Hypothalamus (tissue), 51 donors: ENCODE measurements around the gene PSMD3.
A peak's percentile ranks its signal among the peaks of the same experiment; 100 is the strongest.

Experiments used
- DNase-seq, 51 donors: peaks; one replicate each; lab custom pipeline; 2025; lab: John Stamatoyannopoulos, UW

The PSMD3 gene

DNA sequence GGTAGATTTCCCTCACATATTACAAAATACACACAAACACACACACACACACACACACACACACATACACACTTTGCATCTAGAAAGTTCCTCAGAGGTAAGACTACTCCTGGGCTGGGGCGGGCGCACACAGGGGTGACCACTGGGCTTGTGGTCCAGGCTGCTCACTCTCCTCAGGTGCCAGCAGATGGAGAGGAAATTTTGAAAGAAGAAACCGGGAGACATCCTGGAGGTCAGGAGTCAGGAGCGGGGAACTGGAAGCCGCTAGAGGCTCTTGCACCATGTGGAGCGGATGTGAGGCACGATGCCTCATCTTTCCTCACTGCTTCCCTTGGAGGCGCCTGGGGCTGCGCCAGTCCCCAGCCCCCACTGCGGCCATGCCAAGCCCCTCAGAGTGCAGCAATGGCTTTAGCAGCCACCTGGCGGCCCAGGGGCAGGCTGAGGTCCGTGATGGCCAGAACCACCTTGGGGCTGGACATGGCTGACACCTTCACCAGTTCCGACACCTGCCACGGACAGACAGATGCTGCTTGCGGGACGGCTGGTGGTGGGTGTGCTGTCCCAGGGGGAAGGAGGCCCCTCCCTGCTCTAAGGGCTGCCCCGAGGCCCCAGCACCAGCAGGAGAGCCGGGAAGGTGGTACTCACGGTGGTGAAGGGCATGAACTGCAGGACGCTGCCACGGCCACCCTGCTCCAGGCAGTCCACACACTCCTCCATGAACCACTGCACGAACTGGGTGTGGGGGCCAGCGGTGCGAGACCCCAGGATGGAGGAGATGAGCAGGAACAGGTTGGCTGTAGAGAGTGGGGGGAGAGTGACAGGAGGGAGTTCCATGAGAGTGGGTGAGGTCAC, 38.8 kb downstream of the PSMD3 start:
- DNase-seq: no peak

DNA sequence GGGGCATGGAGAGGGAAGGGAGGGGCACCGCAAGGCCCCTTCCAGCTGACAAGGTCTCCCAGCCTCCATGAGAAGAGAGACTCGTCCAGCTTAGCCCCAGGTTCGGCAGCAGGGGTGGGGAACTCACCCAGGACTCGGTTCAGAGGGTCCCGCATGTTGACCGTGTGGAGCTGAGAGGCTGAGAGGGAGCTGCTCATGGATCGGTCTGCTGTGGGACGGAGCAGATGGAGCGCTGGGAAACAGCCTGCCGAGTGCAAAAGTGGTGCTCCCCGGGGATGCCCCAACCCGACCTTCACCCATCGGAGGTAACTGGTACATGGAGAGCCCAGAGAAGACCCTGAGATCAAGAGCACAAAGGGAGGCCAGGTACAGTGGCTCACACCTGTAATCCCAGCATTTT, 39.5 kb downstream of the PSMD3 start:
- no peak for DNase-seq

DNA sequence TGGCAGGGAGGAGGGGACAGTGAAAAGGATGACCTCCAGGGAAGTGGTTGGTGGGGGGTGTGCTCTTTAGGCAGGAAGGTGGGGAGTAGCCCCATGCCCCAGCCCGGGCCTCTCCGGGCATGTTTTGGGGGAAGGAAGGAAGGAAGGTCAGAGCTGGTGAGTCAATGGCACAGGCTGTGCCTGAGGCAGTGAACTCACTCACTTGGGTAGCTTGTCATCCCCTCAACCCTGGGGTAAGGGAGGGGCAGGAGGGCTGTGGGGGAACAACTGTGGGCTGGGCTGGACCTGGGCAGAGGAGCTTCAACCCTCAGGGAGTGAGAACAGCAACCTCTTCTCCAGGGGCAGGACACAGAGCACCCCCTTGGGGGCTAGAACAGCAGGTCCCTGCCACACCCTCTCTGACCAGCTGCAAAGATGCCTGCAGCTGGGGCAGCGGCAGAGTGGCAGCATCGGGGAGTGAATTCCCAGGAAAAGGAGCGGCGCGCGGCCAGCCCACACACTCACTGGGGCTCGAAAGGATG, 40.9 kb downstream of the PSMD3 start:
- DNase-seq: peak in 2 of 51 donors; percentile 9 to 19

DNA sequence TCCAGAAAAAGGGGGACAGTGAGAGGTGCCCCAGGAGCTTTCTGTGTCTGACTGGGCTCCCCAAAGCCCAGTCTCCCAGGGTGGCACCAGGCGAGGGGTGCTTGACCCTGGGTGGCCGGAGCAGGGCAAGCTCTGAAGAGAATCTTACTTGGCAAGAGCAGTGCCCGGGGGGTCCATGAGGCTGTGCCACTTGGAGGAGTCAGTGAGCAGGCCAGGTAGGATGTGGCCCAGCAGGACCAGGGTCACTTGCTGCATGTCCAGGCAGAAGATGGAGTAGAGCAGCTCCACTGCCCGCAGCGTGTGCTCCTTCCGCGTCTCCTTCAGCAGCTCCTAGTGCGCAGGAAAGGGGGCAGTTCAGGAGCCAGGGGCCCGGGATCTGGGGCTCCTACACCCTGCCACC, 41.9 kb downstream of the PSMD3 start:
- DNase-seq: no peak

DNA sequence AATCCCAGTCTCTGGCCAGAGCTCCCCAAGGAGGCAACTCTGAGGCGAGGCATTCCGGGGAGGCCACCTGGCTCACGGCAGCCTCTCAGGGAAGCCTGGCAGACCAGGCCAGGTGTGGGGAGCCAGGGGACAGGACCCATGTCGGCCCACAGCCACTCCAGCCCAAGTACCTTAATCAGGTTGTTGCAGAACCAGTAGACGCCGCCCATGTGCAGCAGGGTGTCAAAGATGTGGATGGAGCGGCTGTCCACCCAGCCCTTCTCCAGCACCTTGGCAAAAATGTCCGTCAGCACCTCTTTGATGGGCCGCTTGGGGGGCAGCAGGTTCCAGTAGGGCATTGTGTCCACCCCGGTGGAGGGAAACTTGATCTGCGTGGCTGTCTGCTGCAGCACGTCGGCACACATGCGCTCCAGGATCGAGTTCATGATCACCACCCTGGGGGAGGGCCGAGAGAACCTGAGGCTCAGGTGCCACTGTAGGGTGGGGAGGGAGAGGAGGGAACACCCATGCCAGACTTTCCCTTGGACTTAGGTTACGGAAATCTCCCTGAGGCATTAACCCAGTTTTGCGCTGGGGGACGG, 42.4 kb downstream of the PSMD3 start:
- no peak for DNase-seq

DNA sequence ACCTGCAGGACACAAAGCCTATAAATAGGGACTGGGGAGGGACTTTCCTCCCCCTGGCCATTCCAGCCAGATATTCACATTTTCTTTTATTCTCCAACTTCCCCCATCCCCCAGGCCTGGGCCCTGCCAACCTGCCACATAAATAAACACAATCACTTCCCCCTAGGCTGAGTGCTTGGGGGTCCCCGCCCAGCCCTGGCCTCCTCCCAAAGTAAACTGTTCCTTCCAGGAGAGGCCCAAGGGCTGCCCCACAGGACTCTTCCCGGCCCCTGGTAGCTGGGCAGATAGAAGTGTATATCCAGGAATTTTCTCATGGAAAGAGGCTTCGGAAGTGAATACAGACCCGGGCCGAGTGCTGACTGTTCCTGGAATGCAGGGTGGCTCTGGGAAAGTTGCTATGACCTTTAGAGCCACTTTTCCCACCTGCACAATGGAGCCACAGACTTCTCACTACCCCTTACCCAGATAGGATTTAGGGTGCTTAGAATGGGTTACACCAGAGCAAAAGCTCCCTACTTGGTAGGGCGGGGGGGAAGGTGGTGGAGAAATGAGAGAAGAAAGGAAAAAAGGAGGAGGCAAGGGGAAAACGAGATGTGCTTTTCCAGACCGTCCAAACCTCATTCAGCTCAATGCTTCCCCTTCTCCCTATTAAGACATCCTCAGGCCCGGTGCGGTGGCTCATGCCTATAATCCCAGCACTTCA, 43.1 kb downstream of the PSMD3 start:
- DNase-seq: no peak

DNA sequence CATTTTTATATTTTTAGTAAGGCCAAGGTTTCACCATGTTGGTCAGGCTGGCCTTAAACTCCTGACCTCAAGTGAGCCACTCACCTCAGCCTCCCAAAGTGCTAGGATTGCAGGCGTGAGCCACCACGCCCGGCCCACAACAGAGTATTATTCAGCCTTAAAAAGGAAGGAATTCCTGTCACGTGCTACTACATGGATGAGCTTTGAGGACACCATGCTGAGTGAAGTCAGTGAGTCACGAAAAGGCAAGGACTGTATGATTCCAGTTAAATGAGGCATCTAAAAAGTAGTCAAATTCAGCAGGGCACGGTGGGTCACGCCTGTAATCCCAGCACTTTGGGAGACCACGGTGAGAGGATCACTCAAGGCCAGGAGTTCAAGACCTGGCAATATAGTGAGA, 44.3 kb downstream of the PSMD3 start:
- no peak for DNase-seq

DNA sequence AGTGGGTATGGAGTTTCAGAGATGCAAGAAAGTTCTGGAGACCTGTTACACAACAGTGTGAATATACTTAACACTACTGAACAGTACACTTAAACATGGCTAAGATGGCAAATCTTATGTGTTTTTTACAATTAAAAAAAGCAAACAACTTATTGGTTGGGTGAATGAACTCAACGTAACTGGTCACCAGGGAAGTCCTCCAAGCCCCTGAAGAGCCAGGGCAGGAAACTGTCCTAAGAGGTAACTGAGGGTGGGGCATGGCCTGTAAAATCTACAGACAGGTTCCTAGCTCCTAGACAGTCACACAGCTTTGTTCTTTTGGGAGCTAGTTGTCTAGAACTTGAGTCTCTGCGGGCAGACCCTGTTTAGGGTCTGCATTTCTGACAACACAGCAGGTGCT, 45.0 kb downstream of the PSMD3 start:
- no peak for DNase-seq

DNA sequence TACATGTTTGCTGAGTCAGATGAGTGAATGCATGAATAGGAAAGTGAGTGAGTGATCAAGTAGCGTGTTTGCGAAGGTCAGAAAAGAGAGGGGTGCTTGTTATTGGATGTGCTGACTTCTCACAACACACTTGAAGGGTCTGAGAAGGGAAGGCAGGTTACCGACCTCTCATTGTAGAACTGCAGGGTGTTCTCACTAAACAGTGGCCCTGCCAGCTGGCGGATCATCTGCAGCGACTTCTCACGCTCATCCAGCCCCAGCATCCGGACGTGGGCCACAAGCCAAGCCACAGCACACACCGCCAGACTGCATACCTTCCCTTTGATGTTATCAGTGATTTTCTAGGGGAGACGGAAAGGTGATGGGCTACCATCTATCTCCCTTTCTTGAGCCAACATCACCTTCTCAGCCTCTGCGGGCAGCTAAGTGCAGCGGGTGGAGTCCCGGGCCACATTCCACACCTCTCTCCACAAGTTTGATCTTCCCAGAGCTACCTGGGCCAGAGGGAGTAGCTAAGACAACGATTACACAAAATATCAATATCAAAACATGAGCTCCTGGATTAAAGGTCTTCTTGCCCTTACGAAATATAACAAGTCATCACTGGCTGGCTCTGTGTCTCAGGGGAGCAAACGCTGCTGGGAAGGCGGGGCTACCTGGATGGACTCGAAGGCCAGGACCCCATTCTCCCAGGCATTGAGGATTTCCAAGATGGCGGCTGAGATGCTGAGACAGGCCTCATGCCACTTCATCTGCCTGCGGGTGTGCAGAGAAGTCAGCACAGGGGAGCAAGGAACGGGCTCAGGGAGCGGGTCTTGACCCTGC, 45.6 kb downstream of the PSMD3 start:
- DNase-seq: no peak

DNA sequence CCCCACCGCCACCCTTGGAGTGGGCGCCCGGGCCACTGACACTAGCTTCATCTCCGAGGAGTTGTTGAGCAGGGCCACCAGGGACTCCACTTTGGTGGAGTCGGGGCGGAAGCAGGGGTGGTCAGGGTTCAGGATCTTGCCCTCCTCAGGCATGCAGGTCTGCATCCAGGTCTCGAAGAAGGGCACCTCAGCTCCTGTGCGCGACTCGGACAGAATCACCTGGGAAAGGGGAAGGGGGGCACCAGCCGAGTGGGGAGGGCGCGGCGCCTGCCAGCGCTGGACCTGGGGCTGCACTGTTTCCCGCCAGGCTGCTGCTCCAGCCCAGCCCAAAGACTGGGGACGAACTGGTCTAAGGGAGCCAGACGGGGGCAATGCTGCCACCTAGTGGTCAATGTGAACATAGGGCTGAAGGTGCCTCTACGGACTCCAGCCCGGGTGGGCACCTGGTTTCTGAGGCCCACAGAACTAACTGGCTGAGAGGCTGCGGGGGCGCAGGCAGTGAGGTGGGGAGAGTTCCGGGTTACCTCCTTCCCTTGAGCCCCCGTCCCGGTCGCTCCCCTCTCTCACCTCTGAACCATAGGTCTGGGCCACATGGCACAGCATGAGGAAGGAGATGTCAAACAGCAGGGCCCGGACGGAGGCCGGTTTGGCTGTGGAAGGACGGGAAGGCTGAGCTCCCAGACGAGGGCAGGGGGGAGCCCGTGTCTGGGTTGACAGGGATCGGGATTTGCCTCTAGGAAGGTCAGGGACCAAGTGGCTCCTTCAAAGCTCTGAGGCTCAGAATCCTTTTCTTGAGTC, 46.4 kb downstream of the PSMD3 start:
- DNase-seq: peak in 45 of 51 donors; percentile 7 to 77 (median 42)

DNA sequence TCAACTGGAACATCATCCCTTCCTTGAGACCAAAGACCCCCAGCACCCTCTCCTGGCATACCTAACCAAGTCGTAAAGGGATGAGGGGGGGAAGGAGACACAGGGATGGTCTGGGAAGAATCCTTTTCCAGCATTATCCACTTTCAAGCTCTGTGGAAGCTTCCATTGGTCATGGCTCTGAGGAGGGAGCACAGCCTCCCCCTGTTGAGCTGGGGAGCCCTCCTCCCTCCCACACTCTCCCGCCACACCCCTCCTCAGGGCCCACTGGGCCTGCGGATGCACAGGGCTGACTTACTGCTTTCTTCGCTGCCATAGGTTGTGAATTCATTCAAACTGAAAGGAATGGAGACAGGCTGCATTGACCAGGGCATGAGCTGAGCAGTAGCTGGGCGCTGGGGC, 47.0 kb downstream of the PSMD3 start:
- DNase-seq: no peak

DNA sequence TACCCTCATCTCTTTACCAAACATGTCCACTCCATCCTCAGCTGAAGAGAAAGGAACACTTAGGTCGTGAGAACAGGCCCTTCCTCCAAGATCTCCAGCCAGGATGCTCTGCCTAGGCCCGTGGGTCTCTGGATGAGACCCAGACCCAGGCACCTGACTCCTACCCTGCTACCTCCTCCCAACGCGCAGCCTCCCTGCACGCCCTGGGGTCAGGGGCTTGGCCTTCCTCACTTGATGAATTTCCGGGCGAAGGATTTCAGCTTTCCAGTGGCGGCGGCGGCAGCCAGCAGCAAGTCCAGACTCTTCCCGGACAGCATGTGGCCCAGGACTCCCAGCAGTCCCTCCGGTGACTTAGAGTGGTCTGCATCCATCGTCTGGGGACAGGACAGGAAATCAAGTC, 48.0 kb downstream of the PSMD3 start:
- no peak for DNase-seq

DNA sequence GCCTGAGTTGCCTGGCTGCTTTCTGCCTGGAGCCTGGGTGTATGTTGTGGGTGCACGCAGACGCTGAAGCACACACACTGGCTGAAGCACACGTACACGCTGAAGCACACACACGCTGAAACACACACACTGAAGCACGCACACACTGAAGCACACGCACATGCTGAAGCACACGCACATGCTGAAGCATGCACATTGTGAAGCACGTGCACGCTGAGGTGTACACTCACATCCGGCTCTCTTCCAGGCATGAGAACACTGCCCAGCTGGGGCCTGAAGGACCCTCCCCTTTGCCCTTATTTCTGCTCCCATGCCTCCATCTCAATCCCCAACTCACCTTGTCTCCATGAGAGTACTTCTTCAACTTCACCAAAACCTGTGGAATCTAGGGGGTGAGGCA, 51.1 kb downstream of the PSMD3 start:
- no peak for DNase-seq

DNA sequence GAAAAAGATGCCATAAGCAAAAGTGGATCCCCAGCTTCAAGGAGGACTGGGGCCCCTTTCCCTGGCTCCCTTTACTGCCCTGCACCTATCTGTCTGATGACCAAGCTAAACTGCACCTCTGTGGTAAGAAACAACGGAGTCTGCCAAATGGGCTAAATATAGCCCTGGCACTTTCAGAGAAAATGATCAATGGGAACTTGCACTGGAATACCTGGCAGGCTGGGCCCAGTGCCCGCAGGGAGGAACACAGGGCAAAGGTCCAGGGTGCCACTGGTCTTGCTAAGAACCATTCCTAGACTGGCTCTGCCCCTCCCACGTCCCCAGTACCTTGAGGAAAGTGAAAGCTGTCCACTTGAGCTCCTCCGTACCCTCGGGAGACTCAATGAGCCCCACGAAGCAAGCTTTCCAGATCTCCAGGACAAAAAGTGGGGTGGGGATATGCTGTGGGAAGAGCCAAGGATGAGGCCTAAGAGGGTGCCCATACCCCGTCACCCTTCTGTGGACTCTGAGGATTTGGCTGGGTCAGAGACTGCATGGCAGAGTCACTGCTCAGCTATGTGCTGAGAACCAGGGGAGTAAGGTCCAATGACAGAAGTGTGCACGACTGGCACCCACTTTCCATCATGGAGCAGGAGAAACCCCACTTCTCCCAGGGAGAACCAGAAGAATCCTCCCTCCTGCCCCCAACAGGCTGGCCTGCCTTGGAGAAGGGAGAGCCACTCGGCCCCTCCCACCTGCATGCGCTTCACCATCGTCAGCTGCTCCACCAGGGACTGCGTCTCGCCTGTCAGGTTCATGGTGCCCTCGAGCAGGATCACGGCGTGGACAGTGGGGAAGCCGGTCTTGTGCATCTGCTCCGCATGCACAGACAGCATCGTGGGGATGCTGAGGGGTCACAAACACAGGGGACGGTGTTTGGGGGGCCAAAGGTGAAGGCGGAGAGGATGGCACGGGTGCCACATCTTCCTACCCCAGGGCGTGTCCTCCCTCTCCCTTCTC, 52.0 kb downstream of the PSMD3 start:
- DNase-seq: no peak

DNA sequence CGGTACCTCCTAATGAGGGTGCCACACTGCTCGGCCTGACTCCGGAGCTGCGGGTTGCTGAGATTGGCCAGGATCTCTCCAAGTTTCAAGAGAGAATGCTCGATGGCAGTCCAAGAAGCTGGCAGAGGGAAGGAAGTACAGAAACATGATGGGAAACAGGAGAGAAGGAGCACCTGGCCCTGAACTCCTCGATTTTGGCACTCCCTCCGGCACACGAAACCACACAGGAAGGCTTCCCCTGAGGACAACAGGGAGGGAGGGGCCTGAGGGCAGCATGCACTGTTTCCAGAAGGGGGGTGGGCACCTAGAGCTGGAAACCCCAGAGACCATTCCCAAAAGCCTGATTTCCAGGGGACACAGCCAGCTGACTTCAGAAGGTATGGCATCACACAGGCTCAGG, 52.7 kb downstream of the PSMD3 start:
- no peak for DNase-seq

DNA sequence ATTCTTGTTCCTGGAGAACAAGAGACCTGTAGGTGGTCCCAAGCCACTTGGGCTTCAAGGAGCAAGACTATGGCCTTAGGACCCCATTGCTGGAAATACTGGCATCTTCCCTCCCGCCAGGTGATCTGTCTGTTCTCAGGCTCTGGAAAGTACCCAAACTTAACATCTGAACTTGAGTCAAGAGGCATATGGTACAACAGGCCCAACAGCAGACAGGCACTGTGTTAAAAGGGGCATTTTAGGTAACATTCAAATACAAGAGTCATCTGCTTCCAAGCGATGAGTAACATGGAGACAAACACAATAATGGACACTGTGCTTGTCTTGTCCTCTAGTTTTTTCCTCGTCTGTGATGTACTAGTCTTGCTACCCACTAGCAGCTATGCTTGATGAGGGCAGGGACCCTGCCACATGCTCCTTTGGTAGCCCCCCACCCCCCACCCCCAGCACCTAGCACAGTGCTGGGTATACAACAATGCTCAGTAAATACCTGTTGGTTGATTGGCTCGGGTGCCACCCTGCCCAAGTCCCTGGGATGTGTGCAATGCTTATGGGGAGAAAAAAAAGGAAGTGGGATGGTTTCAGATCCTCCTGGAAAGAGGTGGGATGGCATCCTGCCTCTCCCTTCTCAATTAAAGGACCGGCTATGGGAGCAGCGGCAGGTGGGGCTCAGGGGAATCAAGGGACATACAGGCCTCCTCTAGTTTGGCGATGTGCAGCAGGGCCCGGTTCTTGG, 54.0 kb downstream of the PSMD3 start:
- DNase-seq: no peak

DNA sequence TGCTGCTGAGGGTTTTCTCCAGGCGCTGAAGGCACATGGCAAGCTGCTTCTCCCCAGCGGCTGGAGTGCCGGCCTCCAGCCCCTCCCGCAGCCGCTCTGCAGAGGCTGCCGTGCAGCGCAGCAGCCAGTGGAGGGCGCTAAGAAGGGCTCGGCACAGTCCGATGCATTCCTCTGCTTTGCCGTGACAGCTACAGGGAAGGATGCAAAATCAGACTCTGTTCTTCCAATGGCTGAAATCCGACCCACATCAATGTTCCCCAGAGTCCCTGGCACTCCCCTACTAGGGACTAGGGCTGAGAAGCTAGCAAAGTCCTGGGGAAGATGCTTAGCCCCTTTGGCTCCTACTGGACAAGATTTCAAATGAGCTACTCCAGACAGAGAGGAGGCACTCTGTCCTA, 54.6 kb downstream of the PSMD3 start:
- peak in 20 of 51 donors; percentile 2 to 56 (median 26) for DNase-seq
